BJ (cell line): ENCODE data around the gene INPP5A. TPM values are rescaled to one million over a fixed set of nuclear protein-coding genes. Genes with fewer than 3 reads are reported as not detected.

ENCODE experiments used
- CTCF ChIA-PET: fragments of 350-600 bp; formaldehyde crosslinking; extraction: SDS; loops from one replicate; lab custom pipeline; 2021; ENCODE audit warnings: antibody characterized with exemption, inconsistent platforms; lab: Yijun Ruan, JAX
- POLR2A ChIA-PET: fragments of 300-600 bp; sonication (Branson Sonifier 250); formaldehyde crosslinking; extraction: SDS; loops from one replicate; lab custom pipeline; 2021; ENCODE audit warnings: antibody characterized with exemption; lab: Charles Lee
- DNase-seq: peaks from one replicate; pipeline ENCODE4 v3.0.0-alpha.2; 2011; ENCODE audit warnings: low read depth
- H3K27me3 ChIP-seq: 2 replicates; pipeline ENCODE4 v1.6.0; 2011; ENCODE audit warnings: low read length; ENCODE audit not compliant: control insufficient read depth, insufficient read depth
- H3K36me3 ChIP-seq: 2 replicates; pipeline ENCODE4 v1.5.1; 2011; ENCODE audit warnings: low read length; ENCODE audit not compliant: control insufficient read depth, insufficient read depth
- H3K4me3 ChIP-seq: 2 replicates; pipeline ENCODE4 v1.5.1; 2011; ENCODE audit warnings: low read depth, mild to moderate bottlenecking, control low read depth, low read length
- polyA plus RNA-seq: library from polyadenylated mRNA; depleted of rRNA; stranded (reverse); fragments of >200 nt; gene quantifications from 2 replicates; pipeline ENCODE4 v1.2.3, GENCODE V29; 2011
- TF ChIP-seq, protein P1 (sequence below): IDR thresholded peaks from 2 replicates; pipeline ENCODE4 v1.5.1; 2011; ENCODE audit warnings: low read depth, mild to moderate bottlenecking, control low read depth, inconsistent platforms, low read length, moderate library complexity; ENCODE audit not compliant: insufficient read depth

INPP5A gene
- polyA plus RNA-seq, 1 experiment: 60.1 TPM

GRCh38 chr10:132617737-132618052 lies 80.1 kb downstream of the INPP5A start:
- Histone ChIP-seq H3K27me3 (no peaks in the 10 kb centered on the region), H3K36me3 (peaks cover 3% of the 10 kb centered on the region), H3K4me3 (no peak overlapping the region)
- TF ChIP-seq, protein P1, sequence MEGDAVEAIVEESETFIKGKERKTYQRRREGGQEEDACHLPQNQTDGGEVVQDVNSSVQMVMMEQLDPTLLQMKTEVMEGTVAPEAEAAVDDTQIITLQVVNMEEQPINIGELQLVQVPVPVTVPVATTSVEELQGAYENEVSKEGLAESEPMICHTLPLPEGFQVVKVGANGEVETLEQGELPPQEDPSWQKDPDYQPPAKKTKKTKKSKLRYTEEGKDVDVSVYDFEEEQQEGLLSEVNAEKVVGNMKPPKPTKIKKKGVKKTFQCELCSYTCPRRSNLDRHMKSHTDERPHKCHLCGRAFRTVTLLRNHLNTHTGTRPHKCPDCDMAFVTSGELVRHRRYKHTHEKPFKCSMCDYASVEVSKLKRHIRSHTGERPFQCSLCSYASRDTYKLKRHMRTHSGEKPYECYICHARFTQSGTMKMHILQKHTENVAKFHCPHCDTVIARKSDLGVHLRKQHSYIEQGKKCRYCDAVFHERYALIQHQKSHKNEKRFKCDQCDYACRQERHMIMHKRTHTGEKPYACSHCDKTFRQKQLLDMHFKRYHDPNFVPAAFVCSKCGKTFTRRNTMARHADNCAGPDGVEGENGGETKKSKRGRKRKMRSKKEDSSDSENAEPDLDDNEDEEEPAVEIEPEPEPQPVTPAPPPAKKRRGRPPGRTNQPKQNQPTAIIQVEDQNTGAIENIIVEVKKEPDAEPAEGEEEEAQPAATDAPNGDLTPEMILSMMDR: no peak
- ChIA-PET CTCF (interaction anchor here (1.0 kb wide), 1 partner anchor 16 kb away, joined by 4 read pairs; no protein-coding TSS in a partner anchor), POLR2A (interaction anchor here (0.7 kb wide), 1 partner anchor 78 kb away, joined by 4 read pairs; no protein-coding TSS in a partner anchor)
- DNase-seq: no peak

GRCh38 chr10:132618158-132618919 lies 80.8 kb downstream of the INPP5A start:
- ChIA-PET POLR2A (interaction anchor here (0.6 to 0.7 kb wide), 2 partner anchors 22 to 78 kb away, joined by 4 read pairs; no protein-coding TSS in a partner anchor), CTCF (interaction anchor here (0.6 to 1.0 kb wide), 2 partner anchors 15 to 258 kb away, joined by 3 to 4 read pairs; no protein-coding TSS in a partner anchor)
- no peak for DNase-seq
- TF ChIP-seq, protein P1: no peak
- H3K36me3 ChIP-seq: peaks cover 3% of the 10 kb centered on the region
- H3K27me3 ChIP-seq: no peaks in the 10 kb centered on the region
- no peak overlapping the region for H3K4me3 ChIP-seq

- POLR2A ChIA-PET: no interaction called here
Measured at GRCh38 chr10:132619927-132620326, 82.3 kb downstream of the INPP5A start.

DNA sequence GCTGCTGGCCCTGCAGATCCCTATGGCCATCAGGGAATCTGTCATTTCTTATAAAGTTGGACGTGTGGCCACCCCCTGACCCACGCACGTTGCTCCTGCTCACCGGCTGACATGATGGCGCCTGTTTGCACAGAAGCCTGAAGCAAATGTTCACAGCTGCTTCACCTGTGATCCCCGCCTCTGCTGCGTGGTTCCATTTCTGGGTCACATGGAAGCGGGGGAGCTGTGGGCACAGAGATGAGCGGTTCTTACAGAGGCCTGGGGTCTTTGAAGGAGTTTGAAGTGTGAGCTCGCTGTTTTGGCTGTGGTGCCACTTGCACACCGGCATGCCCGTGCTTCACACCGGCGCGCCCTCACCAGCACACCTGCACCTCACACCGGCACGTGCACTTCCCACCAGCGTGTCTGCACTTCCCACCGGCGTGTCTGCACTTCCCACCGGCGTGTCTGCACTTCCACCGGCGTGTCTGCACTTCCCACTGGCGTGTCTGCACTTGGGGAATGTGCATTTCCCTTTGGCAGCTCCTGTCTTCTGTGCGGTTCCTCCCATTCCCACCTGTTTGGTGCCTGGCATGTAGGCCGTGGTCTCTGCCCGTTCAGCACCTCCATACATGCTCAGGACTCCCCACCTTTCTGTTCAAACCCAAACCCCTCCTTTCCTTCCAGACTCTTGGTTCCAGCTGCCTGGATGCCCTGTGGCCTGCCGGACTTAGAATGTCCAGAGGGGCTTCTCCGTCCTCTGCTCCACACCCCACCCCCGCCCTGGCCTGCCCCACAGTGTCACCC lies 86.7 kb downstream of the INPP5A start:
- CTCF ChIA-PET: no interaction called here
- Histone ChIP-seq H3K4me3 (no peak overlapping the region), H3K36me3 (no peaks in the 10 kb centered on the region), H3K27me3 (no peaks in the 10 kb centered on the region)
- POLR2A ChIA-PET: no interaction called here
- TF ChIP-seq, protein P1: no peak
- DNase-seq: no peak

More at GRCh38 chr10:132619927-132620326, 82.3 kb downstream of the INPP5A start:
- no peak for DNase-seq
- TF ChIP-seq, protein P1: no peak
- H3K36me3 ChIP-seq: peaks cover 3% of the 10 kb centered on the region
- H3K4me3 ChIP-seq: no peak overlapping the region
- no peaks in the 10 kb centered on the region for H3K27me3 ChIP-seq
- CTCF ChIA-PET: no interaction called here

GRCh38 chr10:132624847-132625471 lies 87.4 kb downstream of the INPP5A start:
- POLR2A ChIA-PET: no interaction called here
- TF ChIP-seq, protein P1: no peak
- no peak for DNase-seq
- Histone ChIP-seq H3K27me3 (no peaks in the 10 kb centered on the region), H3K4me3 (no peak overlapping the region), H3K36me3 (no peaks in the 10 kb centered on the region)
- CTCF ChIA-PET: no interaction called here
